Heart left ventricle (tissue), 13 donors: ENCODE measurements around the gene DNAAF5.

Experiments used
- CTCF ChIP-seq, 12 donors: fragments of 200-600 bp; sonication (generic) in 4 of 12; IDR thresholded peaks; one replicate each; pipeline versions ENCODE4 v1.5.0 to v1.8.0; 2018 to 2022; ENCODE audit warnings: antibody characterized with exemption in 12 of 12, mild to moderate bottlenecking in 5 of 12
- POLR2A ChIP-seq, 2 donors: fragments of 450-650 bp; IDR thresholded peaks; one replicate each; pipeline ENCODE4 v1.6.1; 2017; ENCODE audit warnings: antibody characterized with exemption in 2 of 2, mild to moderate bottlenecking in 2 of 2, moderate library complexity in 2 of 2
- donor health status: ischemic (EF 13 %, LVEDD 7.1; RV severe dilation, severe dysfunction).
- donor health status: DM: no; HTN: yes; CAD: no.
- donor health status: DM: no; HTN: no; CAD: no.
- donor health status: ischemic (EF 25% LVEDD 6.9; RV normal size, moderate dysfunction).
- donor health status: ischemic (EF 25% LVEDD 5.7; RV mildly dilated, moderate dysfunction).
- donor health status: ischemic (EF 35%, LVEDD 5.7; RV mildly dilated, moderate dysfunction).
- donor health status: nonischemic (EF 11% LVEDD 7.7; RV severe dilation, severe dysfunction).
- donor health status: DM: yes; HTN: yes; CAD: no.
- donor health status: PGD.
- donor health status: ischemic (EF 29% LVEDD 5.4; RV normal size, mild dysfunction).
- donor health status: nonischemic (EF 23%, LVEDD 6.1; RV moderate dilation, normal function).

DNA sequence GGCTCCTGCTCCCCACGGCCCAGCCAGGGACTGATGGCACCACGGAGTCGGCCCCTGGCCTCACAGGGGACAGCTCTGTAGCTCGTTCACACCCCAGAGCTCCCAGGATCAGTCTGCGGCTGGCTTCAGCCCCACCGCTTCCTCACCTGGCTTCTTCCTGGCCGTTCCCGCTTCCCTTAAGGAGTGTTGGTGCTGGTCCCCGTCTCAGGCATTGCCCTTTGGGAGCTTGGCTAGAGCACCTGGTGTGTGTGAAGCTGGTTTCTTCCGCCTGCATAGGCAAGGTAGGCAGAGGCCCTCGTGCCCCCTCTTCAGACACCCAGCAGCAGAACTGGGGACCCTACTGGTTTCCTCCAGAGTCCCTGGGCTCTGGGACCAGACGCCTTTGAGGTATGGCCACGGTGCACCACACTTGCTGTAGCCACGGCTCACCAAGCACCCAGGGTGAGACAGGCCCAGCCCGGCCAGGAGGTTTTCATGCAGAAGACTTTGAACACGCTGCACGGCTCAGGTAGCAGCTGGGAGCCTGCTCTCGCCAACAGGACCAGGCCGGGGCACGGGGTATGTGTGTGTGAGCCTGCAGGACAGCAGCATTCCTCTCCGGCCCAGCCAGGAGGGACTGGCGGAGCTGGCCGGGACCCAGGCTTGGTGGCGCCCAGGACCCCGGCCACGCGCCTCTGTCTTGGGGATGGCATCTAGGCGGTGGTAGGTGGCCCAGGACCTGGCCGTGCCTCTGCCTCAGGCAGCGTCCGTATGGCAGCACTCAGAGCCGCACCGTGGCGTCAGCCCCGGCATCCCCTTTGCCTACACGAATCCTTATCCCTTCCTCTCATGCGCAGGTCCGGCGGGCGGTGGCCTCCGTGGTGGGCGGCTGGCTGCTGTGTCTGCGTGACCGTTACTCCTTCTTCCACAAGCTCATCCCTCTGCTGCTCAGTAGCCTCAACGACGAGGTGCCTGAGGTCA, 13.8 kb downstream of the DNAAF5 start:
- TF ChIP-seq CTCF (IDR thresholded peaks at IDR 0.05) (no peak), POLR2A (IDR thresholded peaks at IDR 0.05) (no peak)
